ENCODE results near the gene GTF2H2C.
"Not testable (repeated sequence)": the region's sequence is repeated elsewhere in the genome, so short reads cannot be mapped to it uniquely, and the experiment has no call there.

Gene GTF2H2C

DNA sequence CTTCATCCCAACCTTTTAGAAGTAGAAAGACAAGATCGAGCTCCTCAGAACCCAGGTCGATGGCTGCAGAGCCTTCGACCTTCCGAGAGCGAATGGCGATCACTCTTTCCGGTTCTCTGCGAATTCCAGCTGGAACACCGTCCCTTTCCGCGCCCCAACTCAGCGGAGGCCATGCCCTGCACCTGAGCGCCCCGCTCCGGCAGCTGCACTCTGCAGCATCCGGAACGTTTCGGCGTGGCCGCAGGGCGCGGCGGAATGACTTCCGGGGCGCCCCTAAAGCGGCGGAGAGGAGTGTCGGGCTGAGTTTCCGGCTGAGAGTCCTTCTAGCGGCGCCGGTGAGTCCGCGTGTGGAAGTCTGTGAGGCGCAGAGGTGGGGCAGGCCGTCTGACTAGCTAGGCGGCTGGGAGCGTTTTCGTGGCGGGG lies at the start of gene GTF2H2C:
TSS of gene GTF2H2C (plus strand) at position 284 of the 423 bp plus-strand sequence. CDS start 4,942 bp downstream, outside the sequence.
- DNase-seq (ENCODE audit: low read depth) = peak; percentile 79

GRCh38 chr5:69510694-69511093 lies 49.3 kb upstream of the GTF2H2C start:
- TF ChIP-seq MYC (IDR thresholded peaks at IDR 0.05; ENCODE audit: low read depth, low read length) = no peak
- TF ChIP-seq, protein P1, sequence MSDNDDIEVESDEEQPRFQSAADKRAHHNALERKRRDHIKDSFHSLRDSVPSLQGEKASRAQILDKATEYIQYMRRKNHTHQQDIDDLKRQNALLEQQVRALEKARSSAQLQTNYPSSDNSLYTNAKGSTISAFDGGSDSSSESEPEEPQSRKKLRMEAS (IDR thresholded peaks at IDR 0.05; ENCODE audit: low read depth, low read length) = no peak
- TF ChIP-seq CTCF (IDR thresholded peaks at IDR 0.05; ENCODE audit: low read depth, low read length) = no peak
- TF ChIP-seq POLR2A (IDR thresholded peaks at IDR 0.05; ENCODE audit: extremely low read depth, insufficient read length) = no peak
- no peak for DNase-seq (ENCODE audit: low read depth)

More for the DNA sequence above, at the start of gene GTF2H2C:
- TF ChIP-seq POLR2A (IDR thresholded peaks at IDR 0.05; ENCODE audit: extremely low read depth, insufficient read length) (peak; percentile 43), CTCF (IDR thresholded peaks at IDR 0.05; ENCODE audit: low read depth, low read length) (peak; percentile 4)
- TF ChIP-seq, protein P1 (IDR thresholded peaks at IDR 0.05; ENCODE audit: low read depth, low read length) = 0 out of 2 replicates have a peak, but pooled peaks have one; percentile 8
- H3K4me3 ChIP-seq (ENCODE audit: low read depth, low read length) = peak within 1 kb of the TSS; percentile 67

DNA sequence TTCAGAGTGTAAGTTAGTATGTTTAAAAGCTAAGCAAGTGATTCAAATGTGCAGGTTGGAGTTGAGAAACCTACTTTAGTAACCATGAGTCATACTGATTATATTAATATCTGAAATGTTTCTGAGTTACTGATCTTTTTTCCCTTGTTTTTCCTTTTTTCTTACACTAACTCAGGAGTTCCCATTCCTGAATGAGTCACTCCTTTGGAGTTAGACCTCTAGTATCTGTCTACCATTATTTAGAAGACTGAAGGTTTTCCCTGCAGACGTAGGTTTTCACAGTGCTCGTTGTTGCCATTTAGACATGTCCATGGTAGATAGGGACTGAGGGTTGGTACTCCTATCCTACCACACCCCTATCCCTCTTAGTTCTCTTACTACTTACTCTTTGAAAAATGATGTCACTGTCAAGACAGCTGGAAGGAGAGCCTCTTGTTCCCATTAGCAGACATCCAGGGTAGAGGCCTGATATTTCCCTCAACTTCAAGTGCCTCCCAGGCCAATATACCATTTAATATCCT lies 47.2 kb upstream of the GTF2H2C start:
- TF ChIP-seq POLR2A (IDR thresholded peaks at IDR 0.05; ENCODE audit: extremely low read depth, insufficient read length) (no peak), CTCF (IDR thresholded peaks at IDR 0.05; ENCODE audit: low read depth, low read length) (no peak)
- DNase-seq (ENCODE audit: low read depth) = no peak
- no peak overlapping the region for H3K4me3 ChIP-seq (ENCODE audit: low read depth, low read length)

More at GRCh38 chr5:69510694-69511093, 49.3 kb upstream of the GTF2H2C start:
- H3K4me3 ChIP-seq (ENCODE audit: low read depth, low read length) = no peak overlapping the region

DNA sequence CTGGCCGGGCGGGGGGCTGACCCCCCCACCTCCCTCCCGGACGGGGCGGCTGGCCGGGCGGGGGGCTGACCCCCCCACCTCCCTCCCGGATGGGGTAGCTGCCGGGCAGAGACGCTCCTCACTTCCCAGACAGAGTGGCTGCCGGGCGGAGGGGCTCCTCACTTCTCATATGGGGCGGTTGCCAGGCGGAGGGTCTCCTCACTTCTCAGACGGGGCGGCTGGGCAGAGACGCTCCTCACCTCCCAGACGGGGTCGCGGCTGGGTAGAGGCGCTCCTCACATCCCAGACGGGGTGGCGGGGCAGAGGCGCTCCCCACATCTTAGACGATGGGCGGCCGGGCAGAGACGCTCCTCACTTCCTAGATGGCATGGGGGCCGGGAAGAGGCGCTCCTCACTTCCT lies 44.4 kb upstream of the GTF2H2C start:
- H3K4me3 ChIP-seq (ENCODE audit: low read depth, low read length); DNase-seq (ENCODE audit: low read depth): not testable (repeated sequence)

- TF ChIP-seq MYC (IDR thresholded peaks at IDR 0.05; ENCODE audit: low read depth, low read length) (no peak), POLR2A (IDR thresholded peaks at IDR 0.05; ENCODE audit: extremely low read depth, insufficient read length) (no peak), CTCF (IDR thresholded peaks at IDR 0.05; ENCODE audit: low read depth, low read length) (no peak)
- TF ChIP-seq, protein P1 (IDR thresholded peaks at IDR 0.05; ENCODE audit: low read depth, low read length) = no peak
- H3K4me3 ChIP-seq (ENCODE audit: low read depth, low read length) = no peak overlapping the region
- DNase-seq (ENCODE audit: low read depth) = no peak
Measured at GRCh38 chr5:69516769-69517168, 43.2 kb upstream of the GTF2H2C start.

GRCh38 chr5:69517763-69518212 lies 42.2 kb upstream of the GTF2H2C start:
- TF ChIP-seq, protein P1 (IDR thresholded peaks at IDR 0.05; ENCODE audit: low read depth, low read length) = no peak
- no peak for TF ChIP-seq MYC (IDR thresholded peaks at IDR 0.05; ENCODE audit: low read depth, low read length)
- TF ChIP-seq POLR2A (IDR thresholded peaks at IDR 0.05; ENCODE audit: extremely low read depth, insufficient read length) = no peak
- TF ChIP-seq CTCF (IDR thresholded peaks at IDR 0.05; ENCODE audit: low read depth, low read length) = no peak
- H3K4me3 ChIP-seq (ENCODE audit: low read depth, low read length) = no peak overlapping the region
- no peak for DNase-seq (ENCODE audit: low read depth)

Data from NB4 (cell line).